ENCODE data around the gene SNU13.
"Not testable (repeated sequence)": the region's sequence is repeated elsewhere in the genome, so short reads cannot be mapped to it uniquely, and the experiment has no call there.

SNU13 gene

GRCh38 chr22:41638124-41638523, 50.5 kb downstream of the SNU13 start:
- no peak for FAIRE-seq

GRCh38 chr22:41637623-41638022, 51.0 kb downstream of the SNU13 start:
- FAIRE-seq, result not testable (repeated sequence)

DNA sequence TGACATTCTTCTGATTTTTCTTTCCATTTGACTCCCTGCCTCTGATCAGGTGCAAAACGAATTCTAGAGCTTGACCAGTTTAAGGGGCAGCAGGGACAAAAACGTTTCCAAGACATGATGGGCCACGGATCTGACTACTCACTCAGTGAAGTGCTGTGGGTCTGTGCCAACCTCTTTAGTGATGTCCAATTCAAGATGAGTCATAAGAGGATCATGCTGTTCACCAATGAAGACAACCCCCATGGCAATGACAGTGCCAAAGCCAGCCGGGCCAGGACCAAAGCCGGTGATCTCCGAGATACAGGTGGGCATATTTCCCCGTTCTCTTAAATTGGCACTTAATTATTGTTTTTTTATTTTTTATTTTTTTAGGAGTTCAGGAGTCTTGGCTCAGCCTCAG, 52.2 kb downstream of the SNU13 start:
- FAIRE-seq, result no peak

GRCh38 chr22:41634610-41635009, 54.1 kb downstream of the SNU13 start:
- not testable (repeated sequence) for FAIRE-seq

DNA sequence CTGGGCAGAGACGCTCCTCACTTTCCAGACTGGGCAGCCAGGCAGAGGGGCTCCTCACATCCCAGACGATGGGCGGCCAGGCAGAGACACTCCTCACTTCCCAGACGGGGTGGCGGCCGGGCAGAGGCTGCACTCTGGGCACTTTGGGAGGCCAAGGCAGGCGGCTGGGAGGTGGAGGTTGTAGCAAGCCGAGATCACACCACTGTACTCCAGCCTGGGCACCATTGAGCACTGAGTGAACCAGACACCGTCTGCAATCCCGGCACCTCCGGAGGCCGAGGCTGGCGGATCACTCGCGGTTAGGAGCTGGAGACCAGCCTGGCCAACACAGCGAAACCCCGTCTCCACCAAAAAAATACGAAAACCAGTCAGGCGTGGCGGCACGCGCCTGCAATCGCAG, 57.1 kb downstream of the SNU13 start:
- not testable (repeated sequence) for FAIRE-seq

DNA sequence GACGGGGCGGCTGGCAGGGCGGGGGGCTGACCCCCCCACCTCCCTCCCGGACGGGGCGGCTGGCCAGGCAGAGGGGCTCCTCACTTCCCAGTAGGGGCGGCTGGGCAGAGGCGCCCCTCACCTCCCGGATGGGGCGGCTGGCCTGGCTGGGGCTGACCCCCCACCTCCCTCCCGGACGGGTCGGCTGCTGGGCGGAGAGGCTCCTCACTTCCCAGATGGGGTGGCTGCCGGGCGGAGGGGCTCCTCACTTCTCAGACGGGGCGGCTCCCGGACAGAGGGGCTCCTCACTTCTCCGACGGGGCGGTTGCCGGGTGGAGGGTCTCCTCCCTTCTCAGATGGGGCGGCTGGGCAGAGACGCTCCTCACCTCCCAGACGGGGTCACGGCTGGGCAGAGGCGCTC, 57.6 kb downstream of the SNU13 start:
- not testable (repeated sequence) for FAIRE-seq

- FAIRE-seq, result no peak
These were observed 63.1 kb downstream of the SNU13 start for GRCh38 chr22:41625577-41625976.

Measured in colon (tissue), 2 donors.